Testis (tissue), 3 donors: ENCODE measurements around the gene FKBP1B. TPM values are rescaled to one million over a fixed set of nuclear protein-coding genes. Genes with fewer than 3 reads are reported as not detected.
"Not testable (repeated sequence)": the region's sequence is repeated elsewhere in the genome, so short reads cannot be mapped to it uniquely, and the experiment has no call there.

Source experiments
- DNase-seq: peaks from one replicate; pipeline ENCODE4 v3.0.0-alpha.2; 2019
- H3K27ac ChIP-seq, 2 donors: fragments of 200-600 bp; sonication (generic); one replicate each; pipeline ENCODE4 v1.5.1; 2019
- H3K27me3 ChIP-seq: fragments of 200-600 bp; sonication (generic); one replicate; pipeline ENCODE4 v1.5.1; 2019
- H3K36me3 ChIP-seq: fragments of 200-600 bp; sonication (generic); one replicate; pipeline ENCODE4 v1.5.1; 2017; ENCODE audit warnings: low read depth; ENCODE audit errors: missing control alignments
- H3K4me1 ChIP-seq: fragments of 200-600 bp; sonication (generic); one replicate; pipeline ENCODE4 v1.5.1; 2019
- H3K4me3 ChIP-seq, 2 donors: fragments of 200-600 bp; sonication (generic); one replicate each; pipeline ENCODE4 v1.5.1; 2017 to 2019
- H3K9me3 ChIP-seq: fragments of 200-600 bp; sonication (generic); one replicate; pipeline ENCODE4 v1.5.1; 2017
- POLR2A ChIP-seq: fragments of 450-650 bp; IDR thresholded peaks from one replicate; pipeline ENCODE4 v1.6.1; 2017; ENCODE audit warnings: antibody characterized with exemption, mild to moderate bottlenecking, moderate library complexity
- WGBS, 2 donors: methylation state at CpG; one replicate each; pipeline ENCODE4 v1.1.5; 2018; 5-methylcytosine and 5-hydroxymethylcytosine counted together
- intact Hi-C: fragments of 100-400 bp; cut with DNase I; formaldehyde crosslinking; loops from one replicate; pipeline ENCODE4 v1.15.1; 2023; ENCODE audit warnings: low total_unique reads
- polyA plus RNA-seq: library from polyadenylated mRNA; stranded (reverse); fragments of 350-450 nt; fragmentation: Illumina TruSeq; extraction: RNeasy Lipid Tissue Mini Kit (QIAGEN cat#74804); gene quantifications from one replicate; pipeline ENCODE4 v1.2.3, GENCODE V29; 2014; ENCODE audit warnings: low read depth, low replicate concordance; ENCODE audit not compliant: insufficient read depth
- total RNA-seq, 2 donors: library from RNA; depleted of rRNA; stranded (reverse); fragments of >200 nt; gene quantifications; one replicate each; pipeline ENCODE4 v1.2.3, GENCODE V29; 2016
- TF ChIP-seq, protein P1 (sequence below), 3 experiments: fragments of 450-650 bp in 2 of 3; fragments of 200-600 bp in 1 of 3; sonication (generic) in 1 of 3; IDR thresholded peaks; one replicate each; pipeline ENCODE4 v1.5.1; 2016 to 2019; ENCODE audit warnings: antibody characterized with exemption in 3 of 3, mild to moderate bottlenecking in 2 of 3, moderate library complexity in 1 of 3

FKBP1B gene
- total and polyA plus RNA-seq, 3 donors from 2014 or later = 2.7 to 3.6 (median 3.0) TPM

DNA sequence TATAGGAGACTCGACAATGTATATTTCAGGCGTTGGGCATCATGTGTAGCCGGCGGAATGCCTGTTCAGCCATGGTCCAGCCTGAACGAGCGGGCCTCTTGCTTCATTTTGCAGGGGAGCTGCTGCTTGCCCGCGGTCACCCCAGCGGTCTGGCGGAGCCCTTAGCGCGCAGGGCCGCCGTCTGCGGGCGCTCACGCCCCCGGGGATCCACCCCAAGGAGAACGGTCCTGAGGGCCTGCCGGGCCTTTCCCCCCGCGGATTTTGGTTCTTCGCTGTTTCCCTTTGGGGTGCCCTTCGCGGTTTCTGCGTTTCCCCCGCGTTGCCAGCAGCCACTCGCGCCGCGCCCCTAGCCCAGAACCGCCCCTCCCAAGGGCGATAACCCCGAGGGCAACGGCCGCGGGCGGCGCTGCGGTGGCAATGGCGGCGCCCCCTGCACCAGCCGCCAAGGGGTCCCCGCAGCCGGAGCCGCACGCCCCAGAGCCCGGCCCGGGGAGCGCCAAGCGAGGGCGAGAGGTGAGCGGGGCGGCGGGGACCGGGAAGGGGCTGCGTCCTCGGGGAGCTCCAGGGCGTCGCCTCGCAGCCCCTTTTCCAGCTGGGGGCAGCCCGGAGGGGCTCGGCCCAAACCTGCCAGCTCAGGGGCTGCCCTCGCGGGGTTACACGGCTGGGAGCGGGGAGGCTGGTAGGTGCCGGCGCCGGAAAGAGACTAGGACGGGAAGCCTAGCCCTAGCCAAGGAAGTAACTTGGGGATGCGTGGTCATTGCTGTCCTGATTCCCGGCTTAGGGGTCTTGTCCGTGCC, 39.7 kb upstream of the FKBP1B start, which contains the start of gene MFSD2B:
TSS of gene MFSD2B (plus strand) at position 406 of the 797 bp plus-strand sequence. CDS start at position 418, 12 bp downstream.
- no peak for DNase-seq
- no peaks in the 10 kb centered on the region for H3K36me3 ChIP-seq
- H3K4me1 ChIP-seq = peaks cover 4% of the 10 kb centered on the region
- no peaks in the 10 kb centered on the region for H3K27me3 ChIP-seq
- WGBS, 2 donors = 2 to 5% methylated on average over 17 to 55 of the region's 75 CpGs
- TF ChIP-seq POLR2A = no peak
- TF ChIP-seq, protein P1, sequence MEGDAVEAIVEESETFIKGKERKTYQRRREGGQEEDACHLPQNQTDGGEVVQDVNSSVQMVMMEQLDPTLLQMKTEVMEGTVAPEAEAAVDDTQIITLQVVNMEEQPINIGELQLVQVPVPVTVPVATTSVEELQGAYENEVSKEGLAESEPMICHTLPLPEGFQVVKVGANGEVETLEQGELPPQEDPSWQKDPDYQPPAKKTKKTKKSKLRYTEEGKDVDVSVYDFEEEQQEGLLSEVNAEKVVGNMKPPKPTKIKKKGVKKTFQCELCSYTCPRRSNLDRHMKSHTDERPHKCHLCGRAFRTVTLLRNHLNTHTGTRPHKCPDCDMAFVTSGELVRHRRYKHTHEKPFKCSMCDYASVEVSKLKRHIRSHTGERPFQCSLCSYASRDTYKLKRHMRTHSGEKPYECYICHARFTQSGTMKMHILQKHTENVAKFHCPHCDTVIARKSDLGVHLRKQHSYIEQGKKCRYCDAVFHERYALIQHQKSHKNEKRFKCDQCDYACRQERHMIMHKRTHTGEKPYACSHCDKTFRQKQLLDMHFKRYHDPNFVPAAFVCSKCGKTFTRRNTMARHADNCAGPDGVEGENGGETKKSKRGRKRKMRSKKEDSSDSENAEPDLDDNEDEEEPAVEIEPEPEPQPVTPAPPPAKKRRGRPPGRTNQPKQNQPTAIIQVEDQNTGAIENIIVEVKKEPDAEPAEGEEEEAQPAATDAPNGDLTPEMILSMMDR (IDR thresholded peaks at IDR 0.05) = no peak
- peak within 1 kb of the TSS; percentile 24 to 38 for H3K4me3 ChIP-seq
- intact Hi-C loops = no loop called here
- no peak within 1 kb of the TSS for H3K27ac ChIP-seq
- H3K9me3 ChIP-seq = no peaks in the 10 kb centered on the region

DNA sequence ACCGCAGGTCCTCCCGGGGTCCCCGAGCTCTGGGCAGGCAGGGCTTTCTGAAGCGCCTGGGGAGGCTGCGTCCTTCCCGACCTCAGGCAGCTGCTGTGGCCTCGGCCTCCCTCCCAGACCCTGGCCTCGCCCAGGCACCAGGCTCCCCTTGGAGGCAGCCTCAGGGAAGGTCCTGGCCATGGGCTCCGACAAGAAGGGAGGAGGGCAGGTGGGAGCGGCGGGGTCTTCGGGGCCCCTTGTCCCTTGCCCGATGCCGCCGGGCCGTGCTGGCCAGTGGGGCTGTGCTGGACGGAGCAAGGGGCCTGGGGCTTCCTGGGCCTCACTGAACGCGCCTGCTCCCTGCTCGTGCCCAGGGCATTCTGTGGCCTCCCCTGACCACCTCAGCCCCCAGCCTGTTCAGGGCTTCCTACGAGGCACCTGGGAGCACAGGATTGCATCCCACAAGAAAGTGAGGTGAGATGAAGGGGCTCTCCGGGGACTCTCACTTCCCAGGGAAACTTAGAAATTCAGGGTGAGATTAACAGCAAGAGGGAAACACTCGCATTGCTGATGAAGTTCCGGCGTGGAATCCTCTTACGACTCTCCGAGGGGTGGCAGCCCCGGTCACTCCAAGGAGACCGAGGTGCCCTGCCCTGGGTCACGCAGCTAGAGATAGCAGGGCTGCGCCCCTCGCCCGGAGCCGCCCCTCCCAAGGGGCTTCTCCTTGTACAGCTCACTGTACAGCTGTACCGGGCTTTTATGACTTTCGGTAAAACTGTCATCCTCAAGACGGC, 38.9 kb upstream of the FKBP1B start:
- no peak for DNase-seq
- 42 to 53% methylated on average over 5 to 25 of the region's 37 CpGs for WGBS, 2 donors
- TF ChIP-seq POLR2A = no peak
- TF ChIP-seq, protein P1 (IDR thresholded peaks at IDR 0.05) = no peak
- intact Hi-C loops = no loop called here
- H3K9me3 ChIP-seq = no peaks in the 10 kb centered on the region
- no peak overlapping the region for H3K27ac ChIP-seq
- H3K4me1 ChIP-seq = peaks cover 4% of the 10 kb centered on the region
- H3K4me3 ChIP-seq = peak overlapping the region; percentile 24 to 38
- H3K27me3 ChIP-seq = no peaks in the 10 kb centered on the region
- H3K36me3 ChIP-seq = no peaks in the 10 kb centered on the region

DNA sequence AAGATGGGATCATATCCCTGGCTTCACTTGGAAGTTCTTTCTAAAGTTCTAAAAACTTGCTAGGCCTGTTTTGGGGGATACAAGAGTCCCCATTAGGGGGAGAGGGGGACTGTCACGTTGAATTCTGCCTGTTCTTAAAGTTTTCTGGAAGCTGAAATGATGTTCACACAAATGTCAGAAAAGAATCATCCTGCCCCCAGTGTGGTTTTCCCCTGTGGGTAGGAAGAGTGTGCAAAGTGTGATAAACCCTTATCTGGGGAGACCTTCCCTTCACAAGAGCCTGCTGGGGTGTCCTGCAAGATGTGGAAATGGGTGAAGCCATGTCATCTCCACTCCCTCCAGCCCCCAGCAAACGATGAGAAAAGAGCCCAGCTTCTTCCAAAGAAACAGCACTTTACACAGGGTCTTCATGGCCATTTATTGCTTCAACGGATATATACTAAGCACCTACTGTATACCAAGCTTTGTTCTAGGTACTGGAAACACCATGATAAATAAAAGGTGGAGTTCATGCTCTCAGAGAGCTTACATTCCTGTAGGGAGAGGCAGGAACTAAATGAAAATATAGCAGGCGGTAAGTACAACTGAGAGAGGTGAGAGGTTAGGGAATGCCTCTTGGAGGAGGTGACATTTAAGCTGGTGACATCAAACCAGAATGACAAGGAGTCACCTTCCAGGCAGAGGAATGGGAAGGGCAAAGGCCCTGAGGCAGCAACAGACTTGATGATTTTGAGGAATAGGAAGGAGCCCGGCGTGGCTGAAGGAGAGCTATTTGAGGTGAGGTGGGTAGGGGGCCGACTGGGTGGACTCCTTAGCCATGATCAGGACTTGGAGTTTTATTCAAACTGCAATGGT, 38.1 kb upstream of the FKBP1B start:
- H3K27ac ChIP-seq = no peak overlapping the region
- H3K4me3 ChIP-seq = no peak overlapping the region
- no peaks in the 10 kb centered on the region for H3K36me3 ChIP-seq
- intact Hi-C loops = no loop called here
- no peaks in the 10 kb centered on the region for H3K27me3 ChIP-seq
- DNase-seq = no peak
- no peaks in the 10 kb centered on the region for H3K9me3 ChIP-seq
- TF ChIP-seq, protein P1 (IDR thresholded peaks at IDR 0.05) = no peak
- TF ChIP-seq POLR2A = no peak
- 75 to 79% methylated on average over 7 of the region's 7 CpGs for WGBS, 2 donors
- H3K4me1 ChIP-seq = peaks cover 4% of the 10 kb centered on the region

DNA sequence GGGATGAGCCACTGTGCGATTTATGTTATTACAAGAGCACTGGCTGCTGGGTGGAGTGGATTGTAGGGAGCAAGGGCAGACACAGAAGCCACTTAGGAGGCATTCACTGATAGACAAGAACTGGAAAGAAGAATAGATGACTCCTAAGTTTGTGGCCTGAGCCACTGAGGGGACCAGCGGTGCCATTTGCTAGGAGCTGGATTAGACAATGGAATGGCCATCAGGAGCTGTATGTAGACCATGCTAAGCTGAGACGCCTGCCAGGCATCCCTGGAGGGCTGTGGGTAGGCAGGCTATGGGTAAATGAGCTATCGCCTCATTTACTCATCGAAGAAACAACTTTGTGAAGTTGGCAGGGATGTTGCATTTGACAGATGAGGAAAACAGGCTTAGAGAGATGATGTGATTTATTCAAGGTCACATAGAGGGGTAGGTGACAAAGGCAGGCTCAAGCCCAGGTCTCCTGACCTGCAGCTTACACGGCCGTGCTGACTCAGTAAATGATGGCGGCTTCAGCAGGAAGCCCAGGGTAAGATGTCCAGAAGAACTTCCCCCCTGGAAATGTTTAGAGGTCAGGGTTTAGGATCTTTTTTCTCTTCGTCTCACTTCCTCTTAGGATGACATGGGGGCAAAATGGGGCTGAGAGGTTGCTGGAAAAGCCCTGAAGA, 36.9 kb upstream of the FKBP1B start:
- Histone ChIP-seq H3K36me3 (no peaks in the 10 kb centered on the region), H3K4me1 (peaks cover 4% of the 10 kb centered on the region), H3K4me3 (no peak overlapping the region), H3K9me3 (no peaks in the 10 kb centered on the region), H3K27me3 (no peaks in the 10 kb centered on the region), H3K27ac (no peak overlapping the region)
- intact Hi-C loops = no loop called here
- DNase-seq = no peak
- TF ChIP-seq POLR2A = no peak
- TF ChIP-seq, protein P1 (IDR thresholded peaks at IDR 0.05) = no peak
- 82 to 91% methylated on average over 9 of the region's 9 CpGs for WGBS, 2 donors

DNA sequence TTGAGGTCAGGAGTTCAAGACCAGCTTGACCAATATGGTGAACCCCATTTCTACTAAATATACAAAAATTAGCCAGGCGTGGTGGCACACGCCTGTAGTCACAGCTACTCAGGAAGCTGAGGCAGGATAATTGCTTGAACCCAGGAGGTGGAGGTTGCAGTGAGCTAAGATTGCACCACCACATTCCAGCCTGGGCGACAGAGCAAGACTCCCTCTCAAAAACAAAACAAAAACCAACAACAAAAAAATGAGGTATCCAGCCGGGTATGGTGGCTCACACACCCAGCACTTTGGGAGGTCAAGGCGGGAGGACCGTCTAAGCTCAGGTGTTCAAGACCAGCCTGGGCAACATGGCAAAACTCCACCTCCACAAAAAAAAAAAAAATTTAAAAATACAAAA, 34.6 kb upstream of the FKBP1B start:
- H3K4me3 ChIP-seq, H3K9me3 ChIP-seq, H3K27me3 ChIP-seq, DNase-seq, H3K4me1 ChIP-seq, H3K27ac ChIP-seq, H3K36me3 ChIP-seq, intact Hi-C loops: not testable (repeated sequence)
- WGBS, 2 donors = 91 to 92% methylated on average over 6 of the region's 6 CpGs
